WTC11 (cell line): ENCODE results near the gene CENPM.

Source experiments
- GABPB1 ChIP-seq: sonication (generic); formaldehyde crosslinking; IDR thresholded peaks from 2 replicates; pipeline ENCODE4 v1.8.1; 2023; ENCODE audit warnings: mild to moderate bottlenecking, missing genetic modification reagents
- NFE2L1 ChIP-seq: sonication (generic); formaldehyde crosslinking; IDR thresholded peaks from 2 replicates; pipeline ENCODE4 v1.8.1; 2023; ENCODE audit warnings: missing genetic modification reagents
- TEAD4 ChIP-seq: sonication (generic); formaldehyde crosslinking; IDR thresholded peaks from 2 replicates; pipeline ENCODE4 v1.8.0; 2022; ENCODE audit warnings: mild to moderate bottlenecking, missing genetic modification reagents

DNA sequence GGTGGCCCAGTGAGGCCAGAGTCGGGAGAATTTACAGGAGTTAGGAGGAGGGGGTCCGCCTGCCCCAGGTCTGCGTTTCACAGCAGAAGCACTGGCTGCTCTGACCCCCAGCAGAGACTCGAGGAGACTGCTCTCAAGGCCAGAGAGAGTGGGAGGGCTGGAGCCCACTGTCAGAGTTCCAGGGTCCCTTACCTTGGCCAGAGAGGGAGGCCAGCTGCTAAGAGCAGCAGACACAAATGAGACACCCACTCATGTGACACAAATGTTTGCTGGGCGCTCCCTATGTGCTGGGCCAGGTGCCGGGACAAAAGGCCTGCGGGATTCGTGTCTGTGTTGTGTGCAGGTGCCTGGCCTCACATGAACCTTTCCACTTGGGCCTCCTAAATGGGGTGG is 17.5 kb downstream of the CENPM start:
- TF ChIP-seq GABPB1 (CRISPR knock-in tag): no peak
- TF ChIP-seq NFE2L1 (CRISPR knock-in tag): no peak
- TF ChIP-seq TEAD4 (CRISPR knock-in tag): no peak
